Measurements from ENCODE around the gene SLC35G3. TPM values are rescaled to one million over a fixed set of nuclear protein-coding genes. Genes with fewer than 3 reads are reported as not detected.

SLC35G3 gene
- total and polyA plus RNA-seq, 2 experiments from 2014 or later: not detected

GRCh38 chr17:35167666-35168065 lies 26.5 kb downstream of the SLC35G3 start:
- no peaks in the 10 kb centered on the region for H3K4me1 ChIP-seq (ENCODE audit: insufficient read depth)
- H3K9me2 ChIP-seq (replicated peaks; ENCODE audit: insufficient read depth): no peaks in the 10 kb centered on the region
- no peak for DNase-seq (ENCODE audit: low spot score)
- H2AFZ ChIP-seq: no peak overlapping the region
- no peaks in the 10 kb centered on the region for H3K79me2 ChIP-seq
- no peaks in the 10 kb centered on the region for H4K20me1 ChIP-seq (ENCODE audit: insufficient read depth, poor library complexity, severe bottlenecking)
- H3K27ac ChIP-seq: no peak overlapping the region
- H3K4me2 ChIP-seq: no peak overlapping the region
- no peak overlapping the region for H3K4me3 ChIP-seq
- no peaks in the 10 kb centered on the region for H3K36me3 ChIP-seq (replicated peaks; ENCODE audit: insufficient read depth, low read depth)
- H3K27me3 ChIP-seq: peaks cover 2% of the 10 kb centered on the region
- 86% methylated on average over 1 of the region's 1 CpG for WGBS (ENCODE audit: low lambda C conversion rate, missing lambda C conversion rate)
- TF ChIP-seq EZH2 (IDR thresholded peaks at IDR 0.05; ENCODE audit: borderline replicate concordance) (no peak), EZH2phosphoT487 (IDR thresholded peaks at IDR 0.05; ENCODE audit: low read depth, severe bottlenecking, unreplicated experiment) (no peak)
- TF ChIP-seq, protein P1, sequence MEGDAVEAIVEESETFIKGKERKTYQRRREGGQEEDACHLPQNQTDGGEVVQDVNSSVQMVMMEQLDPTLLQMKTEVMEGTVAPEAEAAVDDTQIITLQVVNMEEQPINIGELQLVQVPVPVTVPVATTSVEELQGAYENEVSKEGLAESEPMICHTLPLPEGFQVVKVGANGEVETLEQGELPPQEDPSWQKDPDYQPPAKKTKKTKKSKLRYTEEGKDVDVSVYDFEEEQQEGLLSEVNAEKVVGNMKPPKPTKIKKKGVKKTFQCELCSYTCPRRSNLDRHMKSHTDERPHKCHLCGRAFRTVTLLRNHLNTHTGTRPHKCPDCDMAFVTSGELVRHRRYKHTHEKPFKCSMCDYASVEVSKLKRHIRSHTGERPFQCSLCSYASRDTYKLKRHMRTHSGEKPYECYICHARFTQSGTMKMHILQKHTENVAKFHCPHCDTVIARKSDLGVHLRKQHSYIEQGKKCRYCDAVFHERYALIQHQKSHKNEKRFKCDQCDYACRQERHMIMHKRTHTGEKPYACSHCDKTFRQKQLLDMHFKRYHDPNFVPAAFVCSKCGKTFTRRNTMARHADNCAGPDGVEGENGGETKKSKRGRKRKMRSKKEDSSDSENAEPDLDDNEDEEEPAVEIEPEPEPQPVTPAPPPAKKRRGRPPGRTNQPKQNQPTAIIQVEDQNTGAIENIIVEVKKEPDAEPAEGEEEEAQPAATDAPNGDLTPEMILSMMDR (IDR thresholded peaks at IDR 0.05; ENCODE audit: poor library complexity): no peak
- H3K9me3 ChIP-seq (ENCODE audit: low read depth): no peaks in the 10 kb centered on the region

DNA sequence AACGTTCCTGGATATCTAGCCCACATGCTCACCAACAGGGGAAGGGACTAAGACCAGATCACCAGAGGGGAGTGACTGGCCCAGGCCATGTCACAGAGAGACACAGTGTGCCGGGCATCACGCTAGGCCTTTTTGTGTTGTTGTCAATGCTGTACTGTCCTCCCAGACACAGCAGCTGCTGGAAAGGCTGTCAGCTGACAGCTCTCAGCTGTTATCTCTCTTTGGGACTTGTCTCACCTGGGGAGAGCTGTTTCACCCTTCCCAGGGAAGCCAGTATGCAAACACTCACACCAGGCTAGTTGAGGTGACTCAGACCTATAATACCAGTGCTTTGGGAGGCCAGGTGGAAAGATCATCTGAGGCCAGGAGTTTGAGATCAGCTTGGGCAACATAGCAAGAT lies 27.1 kb downstream of the SLC35G3 start:
- H3K9me2 ChIP-seq (replicated peaks; ENCODE audit: insufficient read depth): no peaks in the 10 kb centered on the region
- H3K79me2 ChIP-seq: no peaks in the 10 kb centered on the region
- no peaks in the 10 kb centered on the region for H3K4me1 ChIP-seq (ENCODE audit: insufficient read depth)
- no peak overlapping the region for H3K4me2 ChIP-seq
- no peaks in the 10 kb centered on the region for H4K20me1 ChIP-seq (ENCODE audit: insufficient read depth, poor library complexity, severe bottlenecking)
- H3K27ac ChIP-seq: no peak overlapping the region
- TF ChIP-seq EZH2phosphoT487 (IDR thresholded peaks at IDR 0.05; ENCODE audit: low read depth, severe bottlenecking, unreplicated experiment) (no peak), EZH2 (IDR thresholded peaks at IDR 0.05; ENCODE audit: borderline replicate concordance) (no peak)
- TF ChIP-seq, protein P1 (IDR thresholded peaks at IDR 0.05; ENCODE audit: poor library complexity): no peak
- 57% methylated on average over 3 of the region's 3 CpGs for WGBS (ENCODE audit: low lambda C conversion rate, missing lambda C conversion rate)
- peak; percentile 52 for DNase-seq (ENCODE audit: low spot score)
- peaks cover 2% of the 10 kb centered on the region for H3K27me3 ChIP-seq
- no peaks in the 10 kb centered on the region for H3K36me3 ChIP-seq (replicated peaks; ENCODE audit: insufficient read depth, low read depth)
- no peaks in the 10 kb centered on the region for H3K9me3 ChIP-seq (ENCODE audit: low read depth)
- H3K4me3 ChIP-seq: no peak overlapping the region
- H2AFZ ChIP-seq: no peak overlapping the region

GRCh38 chr17:35166526-35166925 lies 27.7 kb downstream of the SLC35G3 start:
- Histone ChIP-seq H3K36me3 (replicated peaks; ENCODE audit: insufficient read depth, low read depth) (no peaks in the 10 kb centered on the region), H3K79me2 (no peaks in the 10 kb centered on the region), H3K27ac (no peak overlapping the region), H2AFZ (no peak overlapping the region), H3K9me2 (replicated peaks; ENCODE audit: insufficient read depth) (no peaks in the 10 kb centered on the region), H3K4me2 (no peak overlapping the region), H3K9me3 (ENCODE audit: low read depth) (no peaks in the 10 kb centered on the region), H3K4me3 (no peak overlapping the region), H4K20me1 (ENCODE audit: insufficient read depth, poor library complexity, severe bottlenecking) (no peaks in the 10 kb centered on the region), H3K27me3 (peaks cover 2% of the 10 kb centered on the region), H3K4me1 (ENCODE audit: insufficient read depth) (no peaks in the 10 kb centered on the region)
- no peak for DNase-seq (ENCODE audit: low spot score)
- TF ChIP-seq EZH2 (IDR thresholded peaks at IDR 0.05; ENCODE audit: borderline replicate concordance): no peak
- WGBS (ENCODE audit: low lambda C conversion rate, missing lambda C conversion rate): 69% methylated on average over 5 of the region's 5 CpGs

GRCh38 chr17:35164716-35165115 lies 29.5 kb downstream of the SLC35G3 start:
- peaks cover 2% of the 10 kb centered on the region for H3K27me3 ChIP-seq
- TF ChIP-seq, protein P1 (IDR thresholded peaks at IDR 0.05; ENCODE audit: poor library complexity): no peak
- TF ChIP-seq EZH2 (IDR thresholded peaks at IDR 0.05; ENCODE audit: borderline replicate concordance) (no peak), EZH2phosphoT487 (IDR thresholded peaks at IDR 0.05; ENCODE audit: low read depth, severe bottlenecking, unreplicated experiment) (no peak)

More at GRCh38 chr17:35164716-35165115, 29.5 kb downstream of the SLC35G3 start:
- Histone ChIP-seq H3K9me2 (replicated peaks; ENCODE audit: insufficient read depth) (no peaks in the 10 kb centered on the region), H3K4me1 (ENCODE audit: insufficient read depth) (no peaks in the 10 kb centered on the region), H2AFZ (no peak overlapping the region), H3K27ac (no peak overlapping the region), H3K9me3 (ENCODE audit: low read depth) (no peaks in the 10 kb centered on the region), H3K79me2 (no peaks in the 10 kb centered on the region), H3K36me3 (replicated peaks; ENCODE audit: insufficient read depth, low read depth) (no peaks in the 10 kb centered on the region), H4K20me1 (ENCODE audit: insufficient read depth, poor library complexity, severe bottlenecking) (no peaks in the 10 kb centered on the region), H3K4me3 (no peak overlapping the region), H3K4me2 (no peak overlapping the region)
- DNase-seq (ENCODE audit: low spot score): no peak
- 88% methylated on average over 5 of the region's 5 CpGs for WGBS (ENCODE audit: low lambda C conversion rate, missing lambda C conversion rate)

Measured in hepatocyte (in vitro differentiated cells).